Calu3 (cell line): Measurements from ENCODE around the gene RAP1GAP. TPM values are rescaled to one million over a fixed set of nuclear protein-coding genes. Genes with fewer than 3 reads are reported as not detected.
A peak's percentile ranks its signal among the peaks of the same experiment; 100 is the strongest.

Source experiments
- BruUV-seq: library from RNA; stranded (reverse); fragments of 400-500 nt; replicated peaks from 2 replicates; lab custom pipeline; 2021; lab: Mats Ljungman, UMichigan
- CTCF ChIA-PET: fragments of 300-600 bp; sonication (Branson Sonifier 250); formaldehyde crosslinking; loops from one replicate; lab custom pipeline; 2022; ENCODE audit warnings: antibody characterized with exemption; lab: Charles Lee
- DNase-seq: peaks from one replicate; pipeline ENCODE4 v3.0.0; 2022
- H3K27ac Mint-ChIP-seq: one replicate; pipeline ENCODE4 v1.8.0; 2022; ENCODE audit warnings: mixed read lengths; ENCODE audit not compliant: unreplicated experiment
- H3K27me3 Mint-ChIP-seq: one replicate; pipeline ENCODE4 v1.8.0; 2022; ENCODE audit warnings: mixed read lengths; ENCODE audit not compliant: unreplicated experiment
- H3K36me3 Mint-ChIP-seq: one replicate; pipeline ENCODE4 v1.8.0; 2022; ENCODE audit warnings: mild to moderate bottlenecking, moderate library complexity, mixed read lengths; ENCODE audit not compliant: insufficient read depth, unreplicated experiment
- H3K4me1 Mint-ChIP-seq: one replicate; pipeline ENCODE4 v1.8.0; 2022; ENCODE audit warnings: mild to moderate bottlenecking, low read depth, mixed read lengths; ENCODE audit not compliant: unreplicated experiment
- H3K4me3 Mint-ChIP-seq: one replicate; pipeline ENCODE4 v1.8.0; 2022; ENCODE audit warnings: mild to moderate bottlenecking, low read depth, moderate library complexity, mixed read lengths; ENCODE audit not compliant: unreplicated experiment
- H3K9me3 Mint-ChIP-seq: one replicate; pipeline ENCODE4 v1.8.0; 2022; ENCODE audit warnings: low read depth, mixed read lengths; ENCODE audit not compliant: unreplicated experiment
- intact Hi-C: fragments of 100-400 bp; cut with micrococcal nuclease; formaldehyde crosslinking; loops from one replicate; pipeline ENCODE4 v1.10.0; 2022; ENCODE audit not compliant: unreplicated experiment
- total RNA-seq: library from RNA; stranded (reverse); gene quantifications from 2 replicates; pipeline ENCODE4 v1.2.3, GENCODE V29; 2022
- TF ChIP-seq, protein P1 (sequence below): fragments of 200-600 bp; IDR thresholded peaks from one replicate; pipeline ENCODE4 v1.8.0; 2022; ENCODE audit warnings: antibody characterized with exemption; ENCODE audit not compliant: unreplicated experiment

RAP1GAP gene
- total RNA-seq, 1 experiment from 2014 or later: 23.8 TPM

GRCh38 chr1:21659099-21659923, 9.8 kb downstream of the RAP1GAP start:
- intact Hi-C loops: loop anchor here (5.0 to 10.0 kb wide), 3 partner anchors 62 to 287 kb away; no protein-coding TSS in a partner anchor
- no peaks in the 10 kb centered on the region for H3K9me3 Mint-ChIP-seq
- DNase-seq: peak; percentile 80
- H3K4me1 Mint-ChIP-seq: peaks cover 7% of the 10 kb centered on the region
- BruUV-seq: no TSS peak
- H3K27ac Mint-ChIP-seq: no peak overlapping the region
- TF ChIP-seq, protein P1, sequence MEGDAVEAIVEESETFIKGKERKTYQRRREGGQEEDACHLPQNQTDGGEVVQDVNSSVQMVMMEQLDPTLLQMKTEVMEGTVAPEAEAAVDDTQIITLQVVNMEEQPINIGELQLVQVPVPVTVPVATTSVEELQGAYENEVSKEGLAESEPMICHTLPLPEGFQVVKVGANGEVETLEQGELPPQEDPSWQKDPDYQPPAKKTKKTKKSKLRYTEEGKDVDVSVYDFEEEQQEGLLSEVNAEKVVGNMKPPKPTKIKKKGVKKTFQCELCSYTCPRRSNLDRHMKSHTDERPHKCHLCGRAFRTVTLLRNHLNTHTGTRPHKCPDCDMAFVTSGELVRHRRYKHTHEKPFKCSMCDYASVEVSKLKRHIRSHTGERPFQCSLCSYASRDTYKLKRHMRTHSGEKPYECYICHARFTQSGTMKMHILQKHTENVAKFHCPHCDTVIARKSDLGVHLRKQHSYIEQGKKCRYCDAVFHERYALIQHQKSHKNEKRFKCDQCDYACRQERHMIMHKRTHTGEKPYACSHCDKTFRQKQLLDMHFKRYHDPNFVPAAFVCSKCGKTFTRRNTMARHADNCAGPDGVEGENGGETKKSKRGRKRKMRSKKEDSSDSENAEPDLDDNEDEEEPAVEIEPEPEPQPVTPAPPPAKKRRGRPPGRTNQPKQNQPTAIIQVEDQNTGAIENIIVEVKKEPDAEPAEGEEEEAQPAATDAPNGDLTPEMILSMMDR: peak; percentile 86
- H3K4me3 Mint-ChIP-seq: peak overlapping the region; percentile 56
- no peaks in the 10 kb centered on the region for H3K36me3 Mint-ChIP-seq
- peaks cover 19% of the 10 kb centered on the region for H3K27me3 Mint-ChIP-seq
- CTCF ChIA-PET: interaction anchor here (0.5 to 1.4 kb wide), 4 partner anchors 142 to 535 kb away, joined by 3 to 11 read pairs (median 4); no protein-coding TSS in a partner anchor

- H3K9me3 Mint-ChIP-seq: no peaks in the 10 kb centered on the region
- no peak for DNase-seq
- CTCF ChIA-PET: interaction anchor here (0.7 to 1.4 kb wide), 2 partner anchors 42 to 141 kb away, joined by 3 read pairs; no protein-coding TSS in a partner anchor
- peaks cover under 1% of the 10 kb centered on the region for H3K36me3 Mint-ChIP-seq
- no peak overlapping the region for H3K4me3 Mint-ChIP-seq
- TF ChIP-seq, protein P1: no peak
- no TSS peak for BruUV-seq
- peaks cover 15% of the 10 kb centered on the region for H3K4me1 Mint-ChIP-seq
- H3K27ac Mint-ChIP-seq: no peak overlapping the region
- peaks cover 19% of the 10 kb centered on the region for H3K27me3 Mint-ChIP-seq
- intact Hi-C loops: loop anchor here (5.0 to 10.0 kb wide), 3 partner anchors 60 to 285 kb away; no protein-coding TSS in a partner anchor
These were observed 11.5 kb downstream of the RAP1GAP start for GRCh38 chr1:21657456-21658190.

- TF ChIP-seq, protein P1: no peak
- H3K4me1 Mint-ChIP-seq: peaks cover 25% of the 10 kb centered on the region
- no peaks in the 10 kb centered on the region for H3K9me3 Mint-ChIP-seq
- intact Hi-C loops: loop anchor here (5.0 to 10.0 kb wide), 3 partner anchors 58 to 283 kb away; no protein-coding TSS in a partner anchor
- peaks cover 14% of the 10 kb centered on the region for H3K27me3 Mint-ChIP-seq
- DNase-seq: peak; percentile 50
- CTCF ChIA-PET: no interaction called here
- no peak overlapping the region for H3K4me3 Mint-ChIP-seq
- H3K36me3 Mint-ChIP-seq: peaks cover 12% of the 10 kb centered on the region
- BruUV-seq: no TSS peak
- H3K27ac Mint-ChIP-seq: no peak overlapping the region
These were observed 13.4 kb downstream of the RAP1GAP start for GRCh38 chr1:21655748-21656147.

- CTCF ChIA-PET: no interaction called here
- H3K4me3 Mint-ChIP-seq: no peak overlapping the region
- H3K9me3 Mint-ChIP-seq: no peaks in the 10 kb centered on the region
- H3K27ac Mint-ChIP-seq: no peak overlapping the region
- no TSS peak for BruUV-seq
- intact Hi-C loops: loop anchor here (5.0 to 10.0 kb wide), 3 partner anchors 58 to 283 kb away; no protein-coding TSS in a partner anchor
- H3K4me1 Mint-ChIP-seq: peaks cover 25% of the 10 kb centered on the region
- TF ChIP-seq, protein P1: no peak
- peaks cover 12% of the 10 kb centered on the region for H3K36me3 Mint-ChIP-seq
- peaks cover 9% of the 10 kb centered on the region for H3K27me3 Mint-ChIP-seq
- no peak for DNase-seq
These were observed 13.9 kb downstream of the RAP1GAP start for GRCh38 chr1:21655259-21655658.
